ENCODE results near the gene CD300LD. TPM values are rescaled to one million over a fixed set of nuclear protein-coding genes. Genes with fewer than 3 reads are reported as not detected.

Gene CD300LD
- total RNA-seq: not detected

DNA sequence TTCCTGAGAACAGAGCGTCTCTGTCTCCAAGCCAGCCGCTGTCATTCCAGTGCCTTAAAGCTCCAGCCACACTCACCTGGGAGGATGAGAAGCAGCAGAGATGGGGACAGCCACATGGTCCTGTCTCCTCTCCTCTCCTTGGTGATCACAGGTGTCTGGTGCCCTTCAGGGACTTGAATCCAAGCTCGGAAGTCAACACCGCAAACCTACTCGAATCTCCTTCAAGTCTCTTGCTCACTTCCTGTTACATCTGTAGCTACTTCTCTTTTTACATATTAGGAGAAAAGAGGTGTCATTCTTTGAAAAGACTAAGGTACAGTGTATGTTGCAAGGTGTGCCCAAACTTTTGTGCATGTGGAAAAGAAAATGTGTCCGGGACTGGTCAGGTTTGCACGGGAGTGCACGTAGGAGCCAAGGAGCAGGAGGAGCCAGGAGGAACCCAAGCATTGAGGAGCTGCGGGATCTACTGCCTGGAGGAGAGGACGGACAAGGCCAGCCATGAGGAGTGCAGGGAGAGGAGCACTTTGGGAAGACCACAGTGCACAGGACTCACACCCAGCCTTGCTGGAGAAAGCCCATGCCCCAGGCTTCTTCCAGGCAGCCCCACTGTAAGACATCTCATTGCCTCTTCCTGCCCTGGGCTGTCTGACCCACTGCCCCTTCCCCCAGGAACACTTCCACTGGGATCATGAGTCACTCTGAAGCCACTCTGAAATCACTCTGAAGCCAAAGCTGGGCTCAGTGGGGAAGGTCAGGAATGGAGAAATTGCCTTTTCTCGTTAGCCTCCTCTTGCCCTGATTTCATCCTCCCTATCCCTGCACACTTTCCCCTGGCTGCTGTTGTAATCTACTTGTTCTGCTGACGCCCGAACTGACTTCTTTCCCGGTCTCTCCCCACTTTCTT is at the start of gene CD300LD:
TSS of gene CD300LD (minus strand) at position 197 of the 904 bp plus-strand sequence. CDS start at position 116, 81 bp downstream.
- CTCF ChIA-PET: interaction anchor here (1.0 to 1.7 kb wide), 5 partner anchors 8 to 95 kb away, joined by 3 read pairs; no protein-coding TSS in a partner anchor
- no peak within 1 kb of the TSS for H3K4me3 Mint-ChIP-seq
- DNase-seq: no peak
- intact Hi-C loops (cut with micrococcal nuclease): no loop called here
- H3K4me1 Mint-ChIP-seq (ENCODE audit: low read depth): peaks cover 9% of the 10 kb centered on the region
- ATAC-seq: peak; percentile 45
- TF ChIP-seq, protein P1, sequence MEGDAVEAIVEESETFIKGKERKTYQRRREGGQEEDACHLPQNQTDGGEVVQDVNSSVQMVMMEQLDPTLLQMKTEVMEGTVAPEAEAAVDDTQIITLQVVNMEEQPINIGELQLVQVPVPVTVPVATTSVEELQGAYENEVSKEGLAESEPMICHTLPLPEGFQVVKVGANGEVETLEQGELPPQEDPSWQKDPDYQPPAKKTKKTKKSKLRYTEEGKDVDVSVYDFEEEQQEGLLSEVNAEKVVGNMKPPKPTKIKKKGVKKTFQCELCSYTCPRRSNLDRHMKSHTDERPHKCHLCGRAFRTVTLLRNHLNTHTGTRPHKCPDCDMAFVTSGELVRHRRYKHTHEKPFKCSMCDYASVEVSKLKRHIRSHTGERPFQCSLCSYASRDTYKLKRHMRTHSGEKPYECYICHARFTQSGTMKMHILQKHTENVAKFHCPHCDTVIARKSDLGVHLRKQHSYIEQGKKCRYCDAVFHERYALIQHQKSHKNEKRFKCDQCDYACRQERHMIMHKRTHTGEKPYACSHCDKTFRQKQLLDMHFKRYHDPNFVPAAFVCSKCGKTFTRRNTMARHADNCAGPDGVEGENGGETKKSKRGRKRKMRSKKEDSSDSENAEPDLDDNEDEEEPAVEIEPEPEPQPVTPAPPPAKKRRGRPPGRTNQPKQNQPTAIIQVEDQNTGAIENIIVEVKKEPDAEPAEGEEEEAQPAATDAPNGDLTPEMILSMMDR (IDR thresholded peaks at IDR 0.05): no peak
- POLR2A ChIA-PET: interaction anchor here (0.8 to 1.4 kb wide), 3 partner anchors 12 to 16 kb away, joined by 3 to 4 read pairs (median 4); no protein-coding TSS in a partner anchor
- H3K9me3 Mint-ChIP-seq: no peaks in the 10 kb centered on the region
- H3K27ac Mint-ChIP-seq: no peak within 1 kb of the TSS
- no peaks in the 10 kb centered on the region for H3K36me3 Mint-ChIP-seq (ENCODE audit: low read depth)
- H3K27me3 Mint-ChIP-seq: peaks cover 8% of the 10 kb centered on the region

DNA sequence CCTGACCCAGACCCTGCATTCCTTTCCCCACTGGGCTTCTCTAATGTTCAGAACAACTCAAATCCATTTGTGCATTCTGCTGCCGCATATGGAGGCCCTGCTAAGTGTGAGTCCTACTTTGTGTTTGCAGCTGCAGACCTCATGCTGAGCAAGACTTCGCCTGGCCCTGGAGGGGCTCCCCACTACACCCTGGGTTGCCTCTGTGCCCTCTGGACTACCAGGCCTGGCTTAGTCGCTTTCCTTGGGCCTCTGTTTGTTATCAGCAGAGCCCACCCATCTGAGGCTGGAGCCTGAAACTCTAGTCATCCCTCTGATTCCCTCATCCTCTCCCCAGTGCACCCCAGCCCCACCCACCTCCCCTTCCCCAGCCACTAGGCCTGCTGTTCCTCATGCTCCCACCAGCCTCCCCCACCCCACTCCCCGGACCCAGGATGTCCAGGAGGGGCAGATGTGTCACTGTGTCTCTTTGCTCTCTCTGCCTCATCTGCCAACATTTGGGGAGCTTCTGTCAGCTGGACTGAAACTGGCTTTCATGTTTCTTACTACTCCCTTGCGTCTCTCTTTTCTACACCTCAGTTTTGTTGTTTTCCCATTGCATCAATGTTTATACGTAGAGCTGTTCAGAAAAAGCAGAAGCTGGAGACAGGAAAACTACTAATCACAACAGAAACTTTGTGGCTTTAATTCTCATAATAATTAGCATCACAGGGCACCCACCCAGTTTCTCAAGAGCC is 49.3 kb upstream of the CD300LD start:
- POLR2A ChIA-PET: no interaction called here
- Mint-ChIP-seq H3K36me3 (ENCODE audit: low read depth) (no peaks in the 10 kb centered on the region), H3K27me3 (peaks cover 51% of the 10 kb centered on the region), H3K9me3 (no peaks in the 10 kb centered on the region), H3K4me1 (ENCODE audit: low read depth) (peaks cover 8% of the 10 kb centered on the region), H3K4me3 (no peak overlapping the region), H3K27ac (no peak overlapping the region)
- TF ChIP-seq, protein P1 (IDR thresholded peaks at IDR 0.05): no peak
- ATAC-seq: no peak
- DNase-seq: no peak
- CTCF ChIA-PET: no interaction called here
- intact Hi-C loops (cut with micrococcal nuclease): no loop called here

DNA sequence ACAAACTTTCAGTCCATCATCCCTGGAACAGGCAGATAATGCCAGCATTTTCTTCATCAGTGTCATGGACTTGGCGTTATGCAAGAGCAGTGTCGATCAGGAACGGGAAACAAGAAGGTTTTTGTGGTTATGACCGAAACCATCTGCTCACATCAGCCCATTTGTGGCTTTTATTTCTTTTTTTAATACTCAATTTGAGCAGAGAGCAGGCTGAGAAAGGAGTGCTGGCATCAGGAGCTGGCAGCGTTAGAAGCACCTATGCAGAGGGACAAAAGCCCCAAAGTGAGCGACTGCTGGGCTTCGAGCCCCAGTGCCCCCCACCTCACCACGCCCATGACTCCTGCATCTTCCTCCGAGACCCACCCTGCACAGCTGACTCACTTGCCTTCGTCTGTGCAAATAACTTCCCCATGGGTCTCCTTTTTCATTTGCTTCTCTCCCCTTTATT is 47.6 kb upstream of the CD300LD start:
- H3K36me3 Mint-ChIP-seq (ENCODE audit: low read depth): no peaks in the 10 kb centered on the region
- intact Hi-C loops (cut with micrococcal nuclease): no loop called here
- H3K9me3 Mint-ChIP-seq: no peaks in the 10 kb centered on the region
- peaks cover 8% of the 10 kb centered on the region for H3K4me1 Mint-ChIP-seq (ENCODE audit: low read depth)
- no peak overlapping the region for H3K27ac Mint-ChIP-seq
- H3K4me3 Mint-ChIP-seq: no peak overlapping the region
- ATAC-seq: no peak
- POLR2A ChIA-PET: no interaction called here
- TF ChIP-seq, protein P1 (IDR thresholded peaks at IDR 0.05): no peak
- CTCF ChIA-PET: interaction anchor here (1.1 to 1.5 kb wide), 2 partner anchors 73 to 97 kb away, joined by 3 to 5 read pairs; partner anchors contain the start of gene RAB37
- DNase-seq: peak; percentile 24
- H3K27me3 Mint-ChIP-seq: peaks cover 42% of the 10 kb centered on the region

DNA sequence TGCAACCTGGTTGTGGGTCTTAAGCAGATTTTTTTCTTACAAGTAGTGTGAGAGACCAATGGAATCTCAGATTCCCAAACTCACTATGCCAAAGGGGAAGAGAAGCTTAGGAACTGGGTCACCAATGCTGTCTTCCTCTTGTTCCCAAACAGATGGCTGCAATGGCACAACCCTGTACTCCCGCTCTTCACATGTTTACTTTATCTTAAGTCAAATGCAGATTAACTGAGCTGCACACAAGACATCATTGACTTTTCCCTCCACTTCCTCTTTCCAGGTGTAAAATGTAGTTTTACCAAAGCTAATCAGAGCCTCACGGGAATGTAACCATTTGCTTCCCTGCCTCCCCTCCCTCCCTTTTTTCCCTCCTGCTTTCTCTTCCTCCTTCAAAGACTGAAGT is 45.8 kb upstream of the CD300LD start:
- Mint-ChIP-seq H3K36me3 (ENCODE audit: low read depth) (no peaks in the 10 kb centered on the region), H3K4me3 (no peak overlapping the region), H3K27me3 (peaks cover 30% of the 10 kb centered on the region), H3K9me3 (no peaks in the 10 kb centered on the region), H3K4me1 (ENCODE audit: low read depth) (peaks cover 8% of the 10 kb centered on the region), H3K27ac (no peak overlapping the region)
- ChIA-PET CTCF (no interaction called here), POLR2A (interaction anchor here (0.6 kb wide), 1 partner anchor 18 kb away, joined by 3 read pairs; no protein-coding TSS in a partner anchor)
- ATAC-seq (no peak), DNase-seq (no peak)
- TF ChIP-seq, protein P1 (IDR thresholded peaks at IDR 0.05): no peak
- intact Hi-C loops (cut with micrococcal nuclease): no loop called here
